DOHH2 (cell line): ENCODE data around the gene VPS54.

Experiments
- EZH2phosphoT487 ChIP-seq: fragments of 200-600 bp; sonication (generic); IDR thresholded peaks from 2 replicates; pipeline ENCODE4 v1.6.1; 2017; ENCODE audit warnings: borderline replicate concordance, mild to moderate bottlenecking, antibody characterized with exemption, low read length, moderate library complexity, mixed read lengths
- TF ChIP-seq, protein P1 (sequence below): fragments of 200-600 bp; sonication (generic); IDR thresholded peaks from one replicate; pipeline ENCODE4 v1.5.1; 2014; ENCODE audit warnings: antibody characterized with exemption, mild to moderate bottlenecking, low read depth, low read length; ENCODE audit not compliant: poor library complexity, severe bottlenecking

GRCh38 chr2:64045938-64046337 is 26.7 kb upstream of the VPS54 start:
- TF ChIP-seq, protein P1, sequence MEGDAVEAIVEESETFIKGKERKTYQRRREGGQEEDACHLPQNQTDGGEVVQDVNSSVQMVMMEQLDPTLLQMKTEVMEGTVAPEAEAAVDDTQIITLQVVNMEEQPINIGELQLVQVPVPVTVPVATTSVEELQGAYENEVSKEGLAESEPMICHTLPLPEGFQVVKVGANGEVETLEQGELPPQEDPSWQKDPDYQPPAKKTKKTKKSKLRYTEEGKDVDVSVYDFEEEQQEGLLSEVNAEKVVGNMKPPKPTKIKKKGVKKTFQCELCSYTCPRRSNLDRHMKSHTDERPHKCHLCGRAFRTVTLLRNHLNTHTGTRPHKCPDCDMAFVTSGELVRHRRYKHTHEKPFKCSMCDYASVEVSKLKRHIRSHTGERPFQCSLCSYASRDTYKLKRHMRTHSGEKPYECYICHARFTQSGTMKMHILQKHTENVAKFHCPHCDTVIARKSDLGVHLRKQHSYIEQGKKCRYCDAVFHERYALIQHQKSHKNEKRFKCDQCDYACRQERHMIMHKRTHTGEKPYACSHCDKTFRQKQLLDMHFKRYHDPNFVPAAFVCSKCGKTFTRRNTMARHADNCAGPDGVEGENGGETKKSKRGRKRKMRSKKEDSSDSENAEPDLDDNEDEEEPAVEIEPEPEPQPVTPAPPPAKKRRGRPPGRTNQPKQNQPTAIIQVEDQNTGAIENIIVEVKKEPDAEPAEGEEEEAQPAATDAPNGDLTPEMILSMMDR: no peak
- no peak for TF ChIP-seq EZH2phosphoT487
